SH-SY5Y (cell line): Measurements from ENCODE around the gene PPP1R12C.

Experiments
- GATA2 ChIP-seq: IDR thresholded peaks from 2 replicates; pipeline ENCODE4 v1.6.1; 2011; ENCODE audit warnings: mild to moderate bottlenecking, low read depth, low read length
- GATA3 ChIP-seq: IDR thresholded peaks from 2 replicates; pipeline ENCODE4 v1.6.1; 2011; ENCODE audit warnings: low read depth, mild to moderate bottlenecking, low read length, moderate library complexity

The PPP1R12C gene

GRCh38 chr19:55082020-55082851, 35.2 kb downstream of the PPP1R12C start:
- no peak for TF ChIP-seq GATA3
- no peak for TF ChIP-seq GATA2

GRCh38 chr19:55081770-55082019, 35.7 kb downstream of the PPP1R12C start:
- TF ChIP-seq GATA3 (no peak), GATA2 (no peak)

GRCh38 chr19:55080968-55081769, 36.3 kb downstream of the PPP1R12C start:
- no peak for TF ChIP-seq GATA3
- no peak for TF ChIP-seq GATA2

GRCh38 chr19:55080121-55080967, 37.1 kb downstream of the PPP1R12C start:
- TF ChIP-seq GATA3 (no peak), GATA2 (no peak)

- TF ChIP-seq GATA2, result no peak
Measured at GRCh38 chr19:55079400-55080038, 37.9 kb downstream of the PPP1R12C start.

- TF ChIP-seq GATA3 (no peak), GATA2 (no peak)
Measured at GRCh38 chr19:55078996-55079395, 38.4 kb downstream of the PPP1R12C start.

- TF ChIP-seq GATA3 (no peak), GATA2 (no peak)
Measured at GRCh38 chr19:55077106-55077505, 40.3 kb downstream of the PPP1R12C start.

GRCh38 chr19:55076321-55076720, 41.1 kb downstream of the PPP1R12C start:
- TF ChIP-seq GATA2 (no peak), GATA3 (no peak)

GRCh38 chr19:55075371-55075998, 42.0 kb downstream of the PPP1R12C start, which contains the start of gene EPS8L1:
Gene EPS8L1 (plus strand): TSS chr19:55075869. CDS start chr19:55076445, 576 bp downstream.
- TF ChIP-seq GATA3, result no peak
- no peak for TF ChIP-seq GATA2

- no peak for TF ChIP-seq GATA2
- no peak for TF ChIP-seq GATA3
Measured at GRCh38 chr19:55071913-55072312, 45.5 kb downstream of the PPP1R12C start.

- TF ChIP-seq GATA3 (no peak), GATA2 (no peak)
Measured at GRCh38 chr19:55071129-55071502, 46.3 kb downstream of the PPP1R12C start.

GRCh38 chr19:55070466-55071128, 46.8 kb downstream of the PPP1R12C start:
- TF ChIP-seq GATA2 (no peak), GATA3 (no peak)

GRCh38 chr19:55069865-55070197, 47.6 kb downstream of the PPP1R12C start:
- no peak for TF ChIP-seq GATA3
- TF ChIP-seq GATA2, result no peak
